ENCODE measurements around the gene ZNRF2. TPM values are rescaled to one million over a fixed set of nuclear protein-coding genes. Genes with fewer than 3 reads are reported as not detected.

Gene ZNRF2
- total RNA-seq, 1 donor from 2014 or later = 11.2 TPM

- no peak overlapping the region for H3K27ac Mint-ChIP-seq
- H3K4me1 Mint-ChIP-seq (ENCODE audit: unreplicated experiment) = no peaks in the 10 kb centered on the region
- DNase-seq (ENCODE audit: extremely low spot score, unreplicated experiment) = no peak
- H3K36me3 Mint-ChIP-seq = peaks cover 8% of the 10 kb centered on the region
- no peak overlapping the region for H3K4me3 Mint-ChIP-seq
- TF ChIP-seq CTCF (conservative IDR thresholded peaks at IDR 0.05) = no peak
- no peaks in the 10 kb centered on the region for H3K27me3 Mint-ChIP-seq
- H3K9me3 Mint-ChIP-seq = no peaks in the 10 kb centered on the region
Measured at GRCh38 chr7:30359957-30360356, 75.6 kb downstream of the ZNRF2 start.

- Mint-ChIP-seq H3K9me3 (no peaks in the 10 kb centered on the region), H3K27ac (no peak overlapping the region)
- DNase-seq (ENCODE audit: extremely low spot score, unreplicated experiment) = no peak
Measured at GRCh38 chr7:30363778-30364563, 79.6 kb downstream of the ZNRF2 start.

GRCh38 chr7:30364773-30365172 lies 80.4 kb downstream of the ZNRF2 start:
- no peak for DNase-seq (ENCODE audit: extremely low spot score, unreplicated experiment)
- no peak overlapping the region for H3K27ac Mint-ChIP-seq
- TF ChIP-seq CTCF (conservative IDR thresholded peaks at IDR 0.05) = no peak
- H3K27me3 Mint-ChIP-seq = no peaks in the 10 kb centered on the region
- no peak overlapping the region for H3K4me3 Mint-ChIP-seq
- H3K4me1 Mint-ChIP-seq (ENCODE audit: unreplicated experiment) = peaks cover 7% of the 10 kb centered on the region
- H3K36me3 Mint-ChIP-seq = no peaks in the 10 kb centered on the region
- no peaks in the 10 kb centered on the region for H3K9me3 Mint-ChIP-seq

More at GRCh38 chr7:30363778-30364563, 79.6 kb downstream of the ZNRF2 start:
- H3K4me3 Mint-ChIP-seq = no peak overlapping the region
- H3K27me3 Mint-ChIP-seq = no peaks in the 10 kb centered on the region
- H3K36me3 Mint-ChIP-seq = no peaks in the 10 kb centered on the region
- peaks cover 7% of the 10 kb centered on the region for H3K4me1 Mint-ChIP-seq (ENCODE audit: unreplicated experiment)
- TF ChIP-seq CTCF (conservative IDR thresholded peaks at IDR 0.05) = no peak

GRCh38 chr7:30365621-30366020 lies 81.2 kb downstream of the ZNRF2 start:
- H3K9me3 Mint-ChIP-seq = no peaks in the 10 kb centered on the region
- no peaks in the 10 kb centered on the region for H3K27me3 Mint-ChIP-seq
- H3K4me1 Mint-ChIP-seq (ENCODE audit: unreplicated experiment) = peaks cover 7% of the 10 kb centered on the region
- no peak for DNase-seq (ENCODE audit: extremely low spot score, unreplicated experiment)
- H3K36me3 Mint-ChIP-seq = no peaks in the 10 kb centered on the region
- H3K27ac Mint-ChIP-seq = no peak overlapping the region
- no peak overlapping the region for H3K4me3 Mint-ChIP-seq
- no peak for TF ChIP-seq CTCF (conservative IDR thresholded peaks at IDR 0.05)

- DNase-seq (ENCODE audit: extremely low spot score, unreplicated experiment) = no peak
- Mint-ChIP-seq H3K27me3 (no peaks in the 10 kb centered on the region), H3K4me3 (no peak overlapping the region), H3K27ac (no peak overlapping the region), H3K36me3 (no peaks in the 10 kb centered on the region), H3K4me1 (ENCODE audit: unreplicated experiment) (peaks cover 7% of the 10 kb centered on the region), H3K9me3 (no peaks in the 10 kb centered on the region)
- no peak for TF ChIP-seq CTCF (conservative IDR thresholded peaks at IDR 0.05)
Measured at GRCh38 chr7:30366606-30367005, 82.2 kb downstream of the ZNRF2 start.
